Measurements from ENCODE around the gene SLC44A5.

SLC44A5 gene

GRCh38 chr1:75170981-75171380 is 439.9 kb downstream of the SLC44A5 start:
- FAIRE-seq, result no peak

GRCh38 chr1:75170011-75170410 is 440.9 kb downstream of the SLC44A5 start:
- no peak for FAIRE-seq

GRCh38 chr1:75166821-75167220 is 444.1 kb downstream of the SLC44A5 start:
- FAIRE-seq, result no peak

- no peak for FAIRE-seq
These were observed 445.6 kb downstream of the SLC44A5 start for GRCh38 chr1:75165264-75165663.

GRCh38 chr1:75159154-75159553 is 451.8 kb downstream of the SLC44A5 start:
- no peak for FAIRE-seq

All from TTC549 (cell line).